ENCODE data around the gene FETUB. TPM values are rescaled to one million over a fixed set of nuclear protein-coding genes. Genes with fewer than 3 reads are reported as not detected.

FETUB gene
- total RNA-seq, 4 donors from 2014 or later, result not detected

DNA sequence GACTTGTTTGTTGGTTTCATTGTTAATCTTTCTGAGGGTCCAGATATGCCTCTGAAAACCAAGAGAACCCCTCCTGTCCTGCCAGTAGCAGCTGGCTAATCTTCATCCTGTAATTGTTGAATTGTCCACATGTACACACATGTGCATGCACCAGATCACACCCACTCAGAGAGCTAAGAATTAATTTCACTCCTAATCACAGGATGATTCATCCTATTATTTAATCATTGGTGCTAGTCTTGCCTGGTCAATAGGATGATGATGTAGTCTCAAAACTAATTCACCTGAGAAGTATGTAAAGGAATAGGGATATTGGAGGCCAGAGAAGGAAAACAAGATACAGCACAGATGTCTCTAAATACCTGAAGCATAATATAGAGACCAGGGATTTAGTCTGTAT is 35.1 kb upstream of the FETUB start:
- Histone ChIP-seq H3K36me3 (no peaks in the 10 kb centered on the region), H3K27me3 (no peaks in the 10 kb centered on the region), H3K27ac (no peak overlapping the region), H3K4me3 (replicated peaks in 1 of 3) (no peak overlapping the region), H3K9me3 (no peaks in the 10 kb centered on the region), H3K4me1 (no peaks in the 10 kb centered on the region)
- intact Hi-C loops (cut with DNase I), result no loop called here
- TF ChIP-seq, protein P1, sequence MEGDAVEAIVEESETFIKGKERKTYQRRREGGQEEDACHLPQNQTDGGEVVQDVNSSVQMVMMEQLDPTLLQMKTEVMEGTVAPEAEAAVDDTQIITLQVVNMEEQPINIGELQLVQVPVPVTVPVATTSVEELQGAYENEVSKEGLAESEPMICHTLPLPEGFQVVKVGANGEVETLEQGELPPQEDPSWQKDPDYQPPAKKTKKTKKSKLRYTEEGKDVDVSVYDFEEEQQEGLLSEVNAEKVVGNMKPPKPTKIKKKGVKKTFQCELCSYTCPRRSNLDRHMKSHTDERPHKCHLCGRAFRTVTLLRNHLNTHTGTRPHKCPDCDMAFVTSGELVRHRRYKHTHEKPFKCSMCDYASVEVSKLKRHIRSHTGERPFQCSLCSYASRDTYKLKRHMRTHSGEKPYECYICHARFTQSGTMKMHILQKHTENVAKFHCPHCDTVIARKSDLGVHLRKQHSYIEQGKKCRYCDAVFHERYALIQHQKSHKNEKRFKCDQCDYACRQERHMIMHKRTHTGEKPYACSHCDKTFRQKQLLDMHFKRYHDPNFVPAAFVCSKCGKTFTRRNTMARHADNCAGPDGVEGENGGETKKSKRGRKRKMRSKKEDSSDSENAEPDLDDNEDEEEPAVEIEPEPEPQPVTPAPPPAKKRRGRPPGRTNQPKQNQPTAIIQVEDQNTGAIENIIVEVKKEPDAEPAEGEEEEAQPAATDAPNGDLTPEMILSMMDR (IDR thresholded peaks at IDR 0.05), result no peak
- TF ChIP-seq POLR2A (IDR thresholded peaks at IDR 0.05), result no peak
- no peak for DNase-seq

- TF ChIP-seq POLR2A (IDR thresholded peaks at IDR 0.05), result no peak
- TF ChIP-seq, protein P1 (IDR thresholded peaks at IDR 0.05), result no peak
- WGBS, 2 donors, result 88 to 90% methylated on average over 5 of the region's 5 CpGs
- intact Hi-C loops (cut with DNase I), result no loop called here
- no peak for DNase-seq
- Histone ChIP-seq H3K4me3 (replicated peaks in 1 of 3) (no peak overlapping the region), H3K9me3 (no peaks in the 10 kb centered on the region), H3K27ac (no peak overlapping the region), H3K4me1 (no peaks in the 10 kb centered on the region), H3K36me3 (no peaks in the 10 kb centered on the region), H3K27me3 (no peaks in the 10 kb centered on the region)
Observed at GRCh38 chr3:186605561-186606545, 34.3 kb upstream of the FETUB start.

GRCh38 chr3:186608624-186609215 is 31.5 kb upstream of the FETUB start:
- H3K36me3 ChIP-seq, result no peaks in the 10 kb centered on the region
- no peak for DNase-seq
- no peak overlapping the region for H3K4me3 ChIP-seq (replicated peaks in 1 of 3)
- TF ChIP-seq, protein P1 (IDR thresholded peaks at IDR 0.05), result no peak
- TF ChIP-seq POLR2A (IDR thresholded peaks at IDR 0.05), result no peak
- H3K9me3 ChIP-seq, result no peaks in the 10 kb centered on the region
- 76 to 95% methylated on average over 2 of the region's 2 CpGs for WGBS, 2 donors
- intact Hi-C loops (cut with DNase I), result no loop called here
- no peak overlapping the region for H3K27ac ChIP-seq
- H3K27me3 ChIP-seq, result no peaks in the 10 kb centered on the region
- H3K4me1 ChIP-seq, result no peaks in the 10 kb centered on the region

DNA sequence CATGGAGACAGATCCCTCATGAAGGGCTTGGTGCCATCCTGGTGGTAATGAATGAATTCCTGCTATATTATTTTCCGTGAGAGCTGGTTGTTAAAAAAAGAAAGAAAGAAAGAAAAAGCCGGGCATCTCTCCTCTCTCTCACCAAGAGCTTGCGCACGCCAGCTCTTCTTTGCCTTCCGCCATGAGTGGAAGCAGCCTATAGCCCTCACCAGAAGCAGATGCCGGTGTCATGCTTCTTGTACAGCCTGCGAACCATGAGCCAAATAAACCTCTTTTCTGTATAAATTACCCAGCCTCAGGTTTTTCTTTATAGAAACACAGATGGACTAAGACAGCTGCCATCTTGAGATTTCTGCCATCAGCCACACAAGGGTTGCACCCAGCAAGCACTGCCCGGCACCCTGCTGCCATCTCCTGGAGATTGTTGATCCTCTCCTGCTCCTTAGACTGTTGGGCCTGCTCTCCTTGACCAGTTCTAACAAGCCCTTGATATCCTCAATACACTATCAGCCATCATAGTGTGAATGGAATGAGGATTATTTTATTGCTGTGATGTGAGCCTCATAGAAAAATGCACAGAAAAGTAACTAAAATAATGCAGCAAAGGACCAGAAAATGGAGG is 30.8 kb upstream of the FETUB start:
- Histone ChIP-seq H3K9me3 (no peaks in the 10 kb centered on the region), H3K36me3 (no peaks in the 10 kb centered on the region), H3K27ac (no peak overlapping the region), H3K27me3 (no peaks in the 10 kb centered on the region), H3K4me3 (replicated peaks in 1 of 3) (no peak overlapping the region), H3K4me1 (no peaks in the 10 kb centered on the region)
- TF ChIP-seq, protein P1 (IDR thresholded peaks at IDR 0.05), result peak in 1 of 6 experiments; percentile 5
- TF ChIP-seq POLR2A (IDR thresholded peaks at IDR 0.05), result no peak
- WGBS, 2 donors, result 90 to 93% methylated on average over 8 of the region's 8 CpGs
- intact Hi-C loops (cut with DNase I), result no loop called here
- DNase-seq, result no peak

Data from thyroid gland (tissue), 4 donors.